Measurements from ENCODE around the gene TLCD2.
"Not testable (repeated sequence)": the region's sequence is repeated elsewhere in the genome, so short reads cannot be mapped to it uniquely, and the experiment has no call there.

TLCD2 gene

DNA sequence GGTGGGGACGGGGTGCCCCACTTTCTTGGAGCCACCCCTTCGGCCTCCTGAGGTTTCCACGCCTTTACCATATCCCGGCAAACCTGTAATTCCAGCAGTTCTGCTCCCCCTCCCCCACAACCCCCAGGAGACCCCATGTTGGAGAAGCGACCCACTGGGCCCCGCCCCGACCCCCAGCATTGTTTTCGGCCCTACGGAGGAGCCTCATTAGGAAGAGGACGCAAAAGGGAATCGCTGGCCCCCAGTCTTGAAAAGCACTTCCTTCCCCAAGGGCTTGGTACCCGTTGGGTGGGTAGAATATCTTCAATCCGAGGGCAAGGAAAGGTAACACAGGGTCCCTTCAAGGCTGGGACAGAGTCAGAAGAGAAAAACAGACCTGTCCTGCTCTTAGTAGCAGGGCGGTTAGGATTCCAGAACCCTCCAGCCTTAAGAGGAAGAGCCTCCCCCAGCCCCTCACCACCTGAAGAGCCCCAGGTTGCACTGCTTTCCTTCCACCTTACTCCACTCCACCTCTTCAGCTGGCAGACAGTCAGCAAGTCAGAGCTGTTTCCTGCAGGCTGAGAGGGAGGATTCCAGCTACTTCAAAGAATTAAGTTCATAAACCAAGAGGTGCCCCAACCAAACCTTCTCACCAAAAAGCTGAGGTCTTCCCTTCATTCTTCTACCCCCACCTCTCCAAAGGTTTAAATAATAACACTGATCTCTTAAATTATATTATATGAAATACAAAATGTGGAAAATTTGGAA lies 803 bp upstream of the TLCD2 start:
- Histone ChIP-seq H2AK5ac (ENCODE audit: low read length) (no peak overlapping the region), H3K4ac (ENCODE audit: low read depth, low read length) (no peak overlapping the region), H3K18ac (ENCODE audit: low read length) (no peak overlapping the region), H3K9ac (ENCODE audit: low read length) (no peak overlapping the region), H3K9me3 (ENCODE audit: insufficient read depth, low read depth, low read length) (no peaks in the 10 kb centered on the region), H2BK12ac (ENCODE audit: low read length) (no peak overlapping the region), H3K14ac (ENCODE audit: low read length) (peak overlapping the region; percentile 37), H2BK5ac (ENCODE audit: low read depth, low read length, poor library complexity) (no peak overlapping the region), H4K8ac (ENCODE audit: low read depth, low read length) (no peak overlapping the region), H3K4me1 (ENCODE audit: control insufficient read depth in 1 of 2, insufficient read depth in 2 of 2, low read length in 2 of 2) (peaks cover 18 to 28% of the 10 kb centered on the region in 2 experiments), H3K27me3 (ENCODE audit: insufficient read depth, low read length) (no peaks in the 10 kb centered on the region), H4K91ac (ENCODE audit: low read depth, low read length) (no peak overlapping the region), H3K4me3 (ENCODE audit: low read depth, low read length) (peak overlapping the region; percentile 75), H3K79me1 (ENCODE audit: low read length) (peaks cover 29% of the 10 kb centered on the region), H3K79me2 (ENCODE audit: control insufficient read depth, insufficient read depth, low read length, poor library complexity) (peaks cover 25% of the 10 kb centered on the region), H3K36me3 (ENCODE audit: control insufficient read depth in 1 of 2, insufficient read depth in 2 of 2, low read length in 2 of 2) (peaks cover 25 to 26% of the 10 kb centered on the region in 2 experiments), H3K23ac (ENCODE audit: low read length) (no peak overlapping the region), H3K27ac (ENCODE audit: low read depth, low read length) (peak overlapping the region; percentile 48), H3K4me2 (ENCODE audit: low read length) (peak overlapping the region; percentile 92), H2BK120ac (ENCODE audit: insufficient read depth, low read length, poor library complexity) (no peak overlapping the region), H2AFZ (ENCODE audit: insufficient read depth, low read length, poor library complexity) (no peak overlapping the region), H4K12ac (ENCODE audit: low read depth, low read length) (no peak overlapping the region)
- peak; percentile 54 to 62 for DNase-seq
- WGBS (ENCODE audit: extremely low coverage, insufficient coverage, insufficient read length), result no CpG with 5 or more reads among the region's 14 CpGs

DNA sequence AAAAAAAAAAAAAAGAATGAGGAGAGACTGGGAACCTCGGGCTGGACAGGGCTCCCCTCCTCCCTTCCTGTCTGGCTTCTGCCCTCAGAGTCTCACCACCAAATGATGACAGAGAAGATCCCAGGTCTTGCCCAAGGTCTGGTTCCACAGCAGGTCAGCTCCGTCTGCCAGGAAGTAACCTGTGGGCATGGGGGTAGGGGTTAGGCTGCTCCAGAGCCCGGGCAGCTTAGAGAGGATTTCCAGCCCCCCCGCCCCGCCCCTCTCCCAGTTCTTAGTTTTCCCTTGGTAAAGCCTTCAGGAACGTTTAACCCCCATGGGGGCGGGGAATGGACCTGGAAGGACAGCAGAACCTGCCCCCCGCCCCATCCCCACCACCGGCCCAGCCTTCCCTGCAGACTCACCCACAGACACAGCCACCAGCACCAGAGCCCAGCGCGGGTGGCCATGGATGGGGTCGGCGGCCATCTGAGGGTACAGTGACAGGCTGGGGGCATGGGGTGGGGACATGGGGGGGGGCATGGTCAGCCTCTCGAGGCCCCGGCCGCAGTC lies 700 bp downstream of the TLCD2 start:
- Histone ChIP-seq H3K79me1 (ENCODE audit: low read length) (peaks cover 18% of the 10 kb centered on the region), H2BK120ac (ENCODE audit: insufficient read depth, low read length, poor library complexity) (no peak overlapping the region), H3K23ac (ENCODE audit: low read length) (no peak overlapping the region), H2AFZ (ENCODE audit: insufficient read depth, low read length, poor library complexity) (no peak overlapping the region), H3K4me2 (ENCODE audit: low read length) (peak overlapping the region; percentile 92), H2BK12ac (ENCODE audit: low read length) (no peak overlapping the region), H3K9ac (ENCODE audit: low read length) (no peak overlapping the region), H3K4me3 (ENCODE audit: low read depth, low read length) (no peak overlapping the region), H3K36me3 (ENCODE audit: control insufficient read depth in 1 of 2, insufficient read depth in 2 of 2, low read length in 2 of 2) (peaks cover 23 to 25% of the 10 kb centered on the region in 2 experiments), H4K8ac (ENCODE audit: low read depth, low read length) (no peak overlapping the region), H3K27ac (ENCODE audit: low read depth, low read length) (no peak overlapping the region), H3K14ac (ENCODE audit: low read length) (no peak overlapping the region), H3K18ac (ENCODE audit: low read length) (no peak overlapping the region), H2BK5ac (ENCODE audit: low read depth, low read length, poor library complexity) (no peak overlapping the region), H3K9me3 (ENCODE audit: insufficient read depth, low read depth, low read length) (no peaks in the 10 kb centered on the region), H2AK5ac (ENCODE audit: low read length) (no peak overlapping the region), H3K27me3 (ENCODE audit: insufficient read depth, low read length) (no peaks in the 10 kb centered on the region), H3K79me2 (ENCODE audit: control insufficient read depth, insufficient read depth, low read length, poor library complexity) (peaks cover 14% of the 10 kb centered on the region), H4K12ac (ENCODE audit: low read depth, low read length) (no peak overlapping the region), H4K91ac (ENCODE audit: low read depth, low read length) (no peak overlapping the region), H3K4me1 (ENCODE audit: control insufficient read depth in 1 of 2, insufficient read depth in 2 of 2, low read length in 2 of 2) (peaks cover 18 to 28% of the 10 kb centered on the region in 2 experiments), H3K4ac (ENCODE audit: low read depth, low read length) (no peak overlapping the region)
- peak; percentile 60 to 82 for DNase-seq
- no CpG with 5 or more reads among the region's 16 CpGs for WGBS (ENCODE audit: extremely low coverage, insufficient coverage, insufficient read length)

DNA sequence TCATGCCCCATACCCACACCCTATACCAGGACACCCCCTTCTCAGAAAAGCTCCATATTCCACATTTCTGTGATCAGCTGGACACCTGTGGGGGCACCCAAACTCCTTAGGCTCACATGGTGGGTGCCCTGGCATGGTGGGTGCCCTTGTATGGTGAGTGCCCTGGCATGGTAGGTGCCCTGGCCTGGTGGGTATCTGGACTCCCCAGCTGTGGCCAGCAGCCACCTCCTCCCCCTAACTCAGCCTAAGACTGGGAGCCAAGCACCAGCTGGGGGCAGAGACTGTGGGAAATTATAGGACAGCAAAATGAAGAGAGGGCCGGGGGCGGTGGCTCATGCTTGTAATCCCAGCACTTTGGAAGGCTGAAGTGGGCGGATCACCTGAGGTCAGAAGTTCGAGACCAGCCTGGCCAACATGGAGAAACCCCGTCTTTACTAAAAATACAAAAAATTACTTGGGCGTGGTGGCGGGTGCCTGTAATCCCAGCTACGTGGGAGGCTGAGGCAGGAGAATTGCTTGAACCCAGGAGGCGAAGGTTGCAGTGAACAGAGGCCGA lies 1.3 kb downstream of the TLCD2 start:
- not testable (repeated sequence) for H4K12ac ChIP-seq (ENCODE audit: low read depth, low read length); H3K9me3 ChIP-seq (ENCODE audit: insufficient read depth, low read depth, low read length); H3K4ac ChIP-seq (ENCODE audit: low read depth, low read length); H2BK5ac ChIP-seq (ENCODE audit: low read depth, low read length, poor library complexity); H2AFZ ChIP-seq (ENCODE audit: insufficient read depth, low read length, poor library complexity); H3K27ac ChIP-seq (ENCODE audit: low read depth, low read length); H3K18ac ChIP-seq (ENCODE audit: low read length); H2BK12ac ChIP-seq (ENCODE audit: low read length); H3K27me3 ChIP-seq (ENCODE audit: insufficient read depth, low read length); H3K4me2 ChIP-seq (ENCODE audit: low read length); H3K79me2 ChIP-seq (ENCODE audit: control insufficient read depth, insufficient read depth, low read length, poor library complexity); H2AK5ac ChIP-seq (ENCODE audit: low read length); H2BK120ac ChIP-seq (ENCODE audit: insufficient read depth, low read length, poor library complexity); H3K14ac ChIP-seq (ENCODE audit: low read length); DNase-seq; H3K4me3 ChIP-seq (ENCODE audit: low read depth, low read length); H4K91ac ChIP-seq (ENCODE audit: low read depth, low read length); H4K8ac ChIP-seq (ENCODE audit: low read depth, low read length); H3K9ac ChIP-seq (ENCODE audit: low read length); H3K23ac ChIP-seq (ENCODE audit: low read length)
- Histone ChIP-seq H3K36me3 (ENCODE audit: control insufficient read depth in 1 of 2, insufficient read depth in 2 of 2, low read length in 2 of 2) (peaks cover 18 to 20% of the 10 kb centered on the region in 2 experiments), H3K79me1 (ENCODE audit: low read length) (peaks cover 12% of the 10 kb centered on the region), H3K4me1 (ENCODE audit: control insufficient read depth in 1 of 2, insufficient read depth in 2 of 2, low read length in 2 of 2) (peaks cover 14 to 25% of the 10 kb centered on the region in 2 experiments)
- no CpG with 5 or more reads among the region's 10 CpGs for WGBS (ENCODE audit: extremely low coverage, insufficient coverage, insufficient read length)

- Histone ChIP-seq H4K8ac (ENCODE audit: low read depth, low read length) (no peak overlapping the region), H3K79me1 (ENCODE audit: low read length) (peaks cover 7% of the 10 kb centered on the region), H2BK5ac (ENCODE audit: low read depth, low read length, poor library complexity) (no peak overlapping the region), H2AK5ac (ENCODE audit: low read length) (no peak overlapping the region), H3K36me3 (ENCODE audit: control insufficient read depth in 1 of 2, insufficient read depth in 2 of 2, low read length in 2 of 2) (peaks cover under 1 to 2% of the 10 kb centered on the region in 2 experiments), H3K4me2 (ENCODE audit: low read length) (no peak overlapping the region), H3K4ac (ENCODE audit: low read depth, low read length) (no peak overlapping the region), H4K91ac (ENCODE audit: low read depth, low read length) (no peak overlapping the region), H3K9me3 (ENCODE audit: insufficient read depth, low read depth, low read length) (no peaks in the 10 kb centered on the region), H3K9ac (ENCODE audit: low read length) (no peak overlapping the region), H3K18ac (ENCODE audit: low read length) (no peak overlapping the region), H3K4me1 (ENCODE audit: control insufficient read depth in 1 of 2, insufficient read depth in 2 of 2, low read length in 2 of 2) (peaks cover 6 to 9% of the 10 kb centered on the region in 2 experiments), H2BK120ac (ENCODE audit: insufficient read depth, low read length, poor library complexity) (no peak overlapping the region), H3K14ac (ENCODE audit: low read length) (no peak overlapping the region), H3K23ac (ENCODE audit: low read length) (no peak overlapping the region), H2BK12ac (ENCODE audit: low read length) (no peak overlapping the region), H3K27me3 (ENCODE audit: insufficient read depth, low read length) (no peaks in the 10 kb centered on the region), H4K12ac (ENCODE audit: low read depth, low read length) (no peak overlapping the region), H2AFZ (ENCODE audit: insufficient read depth, low read length, poor library complexity) (no peak overlapping the region), H3K79me2 (ENCODE audit: control insufficient read depth, insufficient read depth, low read length, poor library complexity) (peaks cover 3% of the 10 kb centered on the region), H3K27ac (ENCODE audit: low read depth, low read length) (no peak overlapping the region), H3K4me3 (ENCODE audit: low read depth, low read length) (no peak overlapping the region)
- no CpG with 5 or more reads among the region's 5 CpGs for WGBS (ENCODE audit: extremely low coverage, insufficient coverage, insufficient read length)
- DNase-seq, result peak in 1 of 2 donors; percentile 48
Observed at GRCh38 chr17:1707107-1707506, 3.1 kb downstream of the TLCD2 start.
